H4 (cell line): ENCODE measurements around the gene NEDD4. TPM values are rescaled to one million over a fixed set of nuclear protein-coding genes. Genes with fewer than 3 reads are reported as not detected.
"Not testable (repeated sequence)": the region's sequence is repeated elsewhere in the genome, so short reads cannot be mapped to it uniquely, and the experiment has no call there.

Experiments
- DNase-seq: peaks from one replicate; pipeline ENCODE4 v3.0.0-alpha.2; 2015; ENCODE audit warnings: low spot score
- total RNA-seq: library from RNA; depleted of rRNA; stranded (reverse); fragments of >200 nt; shearing (Covaris generic); gene quantifications from 2 replicates; pipeline ENCODE4 v1.2.3, GENCODE V29; 2014

NEDD4 gene
- total RNA-seq, 1 experiment from 2014 or later, result 35.6 TPM

DNA sequence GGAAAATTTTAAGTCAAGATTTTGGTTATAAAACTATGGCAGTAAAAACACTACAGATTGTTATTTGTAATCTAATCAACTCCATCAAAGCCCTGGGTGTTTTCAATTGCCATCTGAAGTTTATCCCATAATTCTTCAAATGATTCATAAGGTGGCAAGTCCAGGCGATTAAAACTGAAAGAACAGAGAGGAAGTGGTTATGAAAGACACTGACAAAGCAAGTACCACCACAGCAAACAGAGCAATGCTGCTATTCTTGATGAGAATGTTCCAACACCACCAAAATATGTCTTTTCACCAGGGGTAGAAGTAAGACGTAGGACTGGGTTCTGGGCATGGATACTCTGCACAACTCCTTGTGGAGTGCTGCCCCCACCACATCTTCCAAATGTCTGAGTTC, 163.6 kb downstream of the NEDD4 start:
- no peak for DNase-seq

DNA sequence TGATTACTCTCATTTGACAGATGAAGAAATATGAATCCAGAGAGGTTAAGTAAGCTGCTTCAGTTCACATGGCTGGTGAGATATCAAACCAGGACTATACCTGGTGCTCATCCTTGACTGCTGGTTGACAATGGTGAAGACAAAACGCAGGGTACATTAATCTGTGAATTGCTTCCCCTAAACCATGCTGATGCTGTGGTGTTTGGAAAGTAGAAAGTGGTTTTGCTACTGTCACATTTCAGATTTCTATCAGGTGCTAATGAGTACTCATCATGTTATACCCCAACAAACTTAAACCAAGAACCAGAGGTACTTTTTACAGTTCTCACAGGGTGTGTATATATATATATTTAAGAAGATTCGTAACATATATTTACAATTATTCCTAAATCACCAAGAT, 165.5 kb downstream of the NEDD4 start:
- DNase-seq, result no peak

DNA sequence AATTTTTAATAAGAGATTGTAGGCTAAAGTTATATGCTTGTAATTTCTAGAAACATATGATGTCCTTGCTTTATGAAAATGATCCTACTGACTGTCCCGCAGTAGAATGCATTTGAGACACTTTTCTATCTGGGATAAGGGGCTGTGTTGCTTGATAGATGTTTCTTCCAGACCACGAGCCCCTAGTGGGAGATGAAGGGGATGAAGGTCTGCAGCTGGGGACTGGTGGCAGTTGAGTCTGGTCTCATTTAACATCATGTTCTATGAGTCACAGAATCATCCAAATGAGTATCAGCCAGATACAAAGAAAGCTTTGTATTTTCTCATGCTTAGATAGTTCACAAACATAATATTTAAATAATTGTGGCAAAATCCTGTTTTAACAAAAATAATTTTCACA, 166.2 kb downstream of the NEDD4 start:
- DNase-seq, result no peak

DNA sequence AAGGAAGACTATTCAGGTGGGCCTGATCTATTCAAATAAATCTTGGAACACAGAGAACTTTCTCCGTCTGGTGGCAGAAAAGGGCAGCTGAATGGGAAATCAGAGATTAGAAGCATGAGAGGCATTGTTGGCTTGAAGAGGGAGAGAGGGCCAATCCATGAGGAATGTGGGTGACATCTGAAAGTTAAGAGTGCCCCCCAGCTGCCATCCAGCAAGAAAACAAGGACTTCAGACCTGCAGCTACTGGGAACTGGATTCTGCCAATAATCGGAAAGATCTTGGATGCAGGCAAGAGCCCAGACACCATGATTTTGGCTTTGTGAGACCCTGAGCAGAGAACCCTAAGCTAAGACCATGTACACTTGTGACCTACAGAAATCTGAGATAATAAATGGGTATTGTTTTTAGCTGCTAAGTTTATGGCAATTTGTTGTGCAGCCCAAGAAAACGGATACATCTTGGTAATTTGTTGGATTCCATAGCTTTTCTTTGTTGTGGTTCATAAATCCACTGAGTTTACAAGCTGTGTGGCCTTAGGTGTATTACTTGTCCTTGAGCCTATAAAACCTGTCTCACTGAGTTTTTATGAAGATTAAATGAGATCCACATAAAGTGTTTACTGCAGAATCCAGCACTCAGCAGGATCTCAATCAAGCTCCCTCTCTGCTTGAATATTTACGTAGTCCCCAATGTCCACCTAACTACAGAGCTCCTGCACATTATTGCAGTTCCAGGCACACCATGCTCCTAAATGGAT, 168.4 kb downstream of the NEDD4 start:
- no peak for DNase-seq

GRCh38 chr15:55823699-55824340, 169.6 kb downstream of the NEDD4 start:
- DNase-seq, result no peak

GRCh38 chr15:55823191-55823670, 170.2 kb downstream of the NEDD4 start:
- DNase-seq, result peak; percentile 72

GRCh38 chr15:55821740-55822139, 171.7 kb downstream of the NEDD4 start:
- not testable (repeated sequence) for DNase-seq

DNA sequence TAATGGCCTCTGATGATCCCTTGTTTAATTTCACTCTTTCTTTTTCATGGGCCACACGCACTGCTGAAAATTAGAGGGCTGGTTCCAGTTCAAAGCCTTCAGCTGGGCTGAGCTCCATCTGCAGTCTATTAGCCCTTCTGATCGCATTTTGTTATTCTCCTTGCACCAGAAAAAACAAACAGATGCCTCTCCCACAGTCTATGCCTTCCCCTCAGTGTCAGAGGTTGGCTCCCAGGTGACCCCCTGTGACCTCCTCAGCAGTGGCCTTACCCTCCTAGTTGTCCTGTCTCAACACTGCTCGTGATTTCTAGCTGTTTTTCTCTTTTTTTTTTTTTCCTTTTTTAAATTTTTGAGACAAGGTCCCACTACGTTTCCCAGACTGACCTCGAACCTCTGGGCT, 173.4 kb downstream of the NEDD4 start:
- no peak for DNase-seq

- no peak for DNase-seq
Measured at GRCh38 chr15:55819397-55820034, 173.9 kb downstream of the NEDD4 start.

DNA sequence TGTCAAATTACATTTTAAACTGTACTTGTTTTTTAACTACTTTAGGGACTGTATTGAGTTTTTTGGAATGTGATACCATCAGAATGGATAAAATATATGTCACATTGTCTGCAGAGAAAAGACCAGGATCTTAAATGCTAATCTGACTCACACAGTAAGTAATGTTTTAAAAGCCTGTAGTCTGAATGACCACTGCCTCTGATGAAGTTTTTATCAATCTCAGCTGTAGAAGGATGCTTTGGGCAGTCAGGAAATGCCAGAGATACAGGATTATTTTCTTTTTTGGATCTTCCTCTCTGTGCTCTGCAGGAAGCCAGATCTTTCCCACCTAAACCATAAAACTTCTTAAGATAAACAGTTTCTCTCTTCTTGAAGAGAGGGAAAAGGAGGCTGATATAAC, 177.4 kb downstream of the NEDD4 start:
- DNase-seq, result no peak

DNA sequence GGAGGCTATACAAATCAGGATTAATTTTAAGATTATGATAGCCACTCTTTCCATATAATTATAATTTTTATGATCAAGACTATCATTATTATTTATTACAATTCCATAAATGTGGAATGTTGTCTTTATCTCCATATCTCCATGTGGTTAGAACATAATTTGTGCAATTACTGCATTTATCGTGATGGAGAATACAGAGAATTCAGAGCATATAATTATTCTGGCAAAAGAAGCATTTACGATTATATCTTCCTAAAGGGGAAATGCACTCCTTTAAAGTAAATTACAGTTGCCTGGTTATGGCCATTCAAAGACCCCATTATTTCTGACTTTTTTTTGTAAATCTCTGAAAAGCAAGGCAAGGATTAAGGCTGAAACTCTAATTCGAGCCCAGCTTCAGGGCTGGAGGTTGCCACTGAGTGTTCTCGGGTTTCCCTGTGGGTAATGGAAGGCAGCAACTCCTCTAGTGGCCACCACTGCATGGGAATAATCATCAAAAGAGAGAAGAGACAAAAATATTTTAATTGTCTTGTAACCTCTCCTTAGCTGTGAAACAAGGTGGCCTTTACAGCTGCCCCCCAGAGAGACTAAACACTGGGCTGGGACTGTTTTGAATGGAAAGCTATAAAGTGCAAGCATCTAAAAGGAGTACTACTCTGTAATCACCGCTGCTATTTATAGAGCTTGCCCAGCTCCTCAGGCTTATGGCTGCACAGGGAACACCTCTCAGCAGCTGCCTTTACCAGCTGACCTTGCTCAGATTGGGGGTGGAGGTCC, 190.6 kb downstream of the NEDD4 start:
- DNase-seq, result no peak

DNA sequence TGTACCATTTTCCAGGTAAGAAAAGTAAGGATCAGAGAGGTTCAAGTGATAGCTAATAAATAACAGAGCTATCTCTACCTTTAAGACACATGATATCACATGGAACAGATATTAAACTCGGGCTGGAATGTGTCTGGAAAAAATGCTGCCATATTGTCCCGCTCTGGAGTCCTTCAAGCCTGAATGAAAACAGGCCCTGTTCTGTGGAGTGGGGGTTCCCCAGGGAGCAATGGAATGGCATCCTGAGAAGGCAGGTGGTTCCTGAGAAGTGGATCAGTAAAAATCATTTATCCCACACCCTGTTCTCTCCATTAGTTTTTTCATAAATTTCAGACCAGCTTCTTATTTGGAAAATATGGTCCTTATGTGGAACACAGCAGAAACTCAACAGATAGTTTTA, 193.2 kb downstream of the NEDD4 start:
- no peak for DNase-seq

DNA sequence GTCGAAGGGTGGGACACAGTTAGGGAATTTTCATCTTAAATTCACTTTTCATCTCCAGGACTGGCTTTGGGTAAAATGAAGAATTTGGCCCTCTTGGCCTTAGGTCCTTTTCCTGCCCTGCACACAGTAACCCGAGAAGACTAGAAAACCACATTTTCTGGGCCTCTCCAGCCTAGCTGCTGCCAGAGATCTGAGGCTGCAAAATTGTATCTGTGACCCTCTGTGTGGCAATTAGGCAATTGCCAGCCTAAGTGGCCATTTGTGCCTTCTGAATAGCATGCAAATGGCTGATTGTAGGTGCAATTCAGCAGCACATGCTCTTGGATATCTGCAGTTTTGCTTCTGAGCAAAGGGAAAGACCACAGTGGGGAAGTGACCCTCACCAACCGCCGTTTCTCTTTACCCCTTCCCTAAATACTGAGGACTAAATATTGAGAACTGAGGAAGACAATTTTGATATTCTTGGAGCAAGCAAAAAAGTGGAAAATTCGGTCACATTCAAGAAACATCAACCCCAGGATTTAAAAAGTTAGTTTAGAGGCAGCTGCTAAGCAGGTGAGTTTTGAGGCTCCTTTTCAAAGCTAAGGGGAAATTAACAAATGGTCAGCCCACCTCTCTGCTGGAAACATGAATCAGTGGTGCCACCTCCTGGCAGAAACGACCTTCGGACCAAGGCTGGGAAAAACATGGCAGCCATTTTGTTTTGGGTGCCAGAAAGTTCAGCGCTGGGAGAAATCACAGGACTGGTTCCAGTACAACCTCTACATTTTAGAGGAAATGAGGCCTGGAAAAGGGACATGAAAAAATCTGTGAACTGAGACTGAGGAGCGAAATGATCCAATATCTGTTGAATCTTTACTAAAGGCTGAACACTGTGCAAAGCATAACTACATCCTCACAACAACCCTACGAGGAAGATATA, 193.9 kb downstream of the NEDD4 start:
- DNase-seq, result peak; percentile 69

- no peak for DNase-seq
Measured at GRCh38 chr15:55796321-55796965, 197.0 kb downstream of the NEDD4 start.

GRCh38 chr15:55795031-55795430, 198.4 kb downstream of the NEDD4 start:
- DNase-seq, result no peak

- DNase-seq, result peak; percentile 72
Measured at GRCh38 chr15:55791551-55792400, 201.6 kb downstream of the NEDD4 start.

GRCh38 chr15:55789066-55789660, 204.2 kb downstream of the NEDD4 start:
- no peak for DNase-seq

- no peak for DNase-seq
Measured at GRCh38 chr15:55786341-55786740, 207.1 kb downstream of the NEDD4 start.

- not testable (repeated sequence) for DNase-seq
Measured at GRCh38 chr15:55785593-55785992, 207.8 kb downstream of the NEDD4 start.
